IMR-90 (cell line): ENCODE measurements around the gene FAM184A. TPM values are rescaled to one million over a fixed set of nuclear protein-coding genes. Genes with fewer than 3 reads are reported as not detected.

Experiments used
- ATAC-seq: fragments of 200-7000 bp; cut with Tn5 transposase; 2 replicates; pipeline ENCODE4 v1.9.1; 2020; ENCODE audit warnings: low read depth, mild to moderate bottlenecking, moderate library complexity
- BruUV-seq: library from RNA; stranded (reverse); fragments of 400-500 nt; replicated peaks from 2 replicates; lab custom pipeline; 2021; lab: Mats Ljungman, UMichigan
- CTCF ChIA-PET: fragments of 300-600 bp; formaldehyde crosslinking; extraction: SDS; loops from one replicate; lab custom pipeline; 2021; ENCODE audit warnings: antibody characterized with exemption; lab: Yijun Ruan, JAX
- POLR2A ChIA-PET: fragments of 300-600 bp; sonication (Branson Sonifier 250); formaldehyde crosslinking; loops from one replicate; lab custom pipeline; 2022; ENCODE audit warnings: antibody characterized with exemption; ENCODE audit not compliant: unreplicated experiment; lab: Charles Lee
- DNase-seq: peaks from one replicate; pipeline ENCODE4 v3.0.0; 2013
- H2AFZ ChIP-seq: replicated peaks from 2 replicates; pipeline ENCODE3; 2013; ENCODE audit warnings: low read length, mild to moderate bottlenecking; ENCODE audit not compliant: poor library complexity
- H2AK5ac ChIP-seq: 2 replicates; pipeline ENCODE4 v1.6.1; 2013; ENCODE audit warnings: low read depth, low read length, inconsistent platforms
- H2AK9ac ChIP-seq: replicated peaks from 2 replicates; pipeline ENCODE3; 2013; ENCODE audit warnings: mild to moderate bottlenecking, low read depth, low read length, moderate library complexity; ENCODE audit not compliant: poor library complexity
- H2BK120ac ChIP-seq: 2 replicates; pipeline ENCODE4 v1.6.1; 2013; ENCODE audit warnings: low read depth, low read length, inconsistent platforms
- H2BK15ac ChIP-seq: 3 replicates; pipeline ENCODE4 v1.6.1; 2013; ENCODE audit warnings: low read depth, low read length, inconsistent platforms
- H2BK20ac ChIP-seq: 2 replicates; pipeline ENCODE4 v1.6.1; 2013; ENCODE audit warnings: low read depth, mild to moderate bottlenecking, inconsistent platforms, low read length, moderate library complexity
- H2BK5ac ChIP-seq: 2 replicates; pipeline ENCODE4 v1.6.1; 2013; ENCODE audit warnings: mild to moderate bottlenecking, low read depth, low read length, inconsistent platforms; ENCODE audit not compliant: poor library complexity, severe bottlenecking
- H3K14ac ChIP-seq: replicated peaks from 2 replicates; pipeline ENCODE4 v1.6.1; 2013; ENCODE audit warnings: low read depth, low read length, inconsistent platforms
- H3K18ac ChIP-seq: 2 replicates; pipeline ENCODE4 v1.6.1; 2013; ENCODE audit warnings: low read depth, low read length, control low read depth
- H3K23ac ChIP-seq: 2 replicates; pipeline ENCODE4 v1.6.1; 2013; ENCODE audit warnings: low read depth, low read length, inconsistent platforms
- H3K27ac ChIP-seq: 2 replicates; pipeline ENCODE4 v1.5.1; 2013; ENCODE audit warnings: mild to moderate bottlenecking, control low read depth, low read length; ENCODE audit not compliant: insufficient read depth
- H3K27me3 ChIP-seq: 2 replicates; pipeline ENCODE4 v1.6.1; 2013; ENCODE audit warnings: low read length; ENCODE audit not compliant: control insufficient read depth, insufficient read depth
- H3K36me3 ChIP-seq: 2 replicates; pipeline ENCODE4 v1.6.1; 2013; ENCODE audit warnings: low read length, mixed read lengths; ENCODE audit not compliant: control insufficient read depth, insufficient read depth
- H3K4ac ChIP-seq: 2 replicates; pipeline ENCODE4 v1.6.1; 2013; ENCODE audit warnings: low read depth, low read length, inconsistent platforms
- H3K4me1 ChIP-seq: 2 replicates; pipeline ENCODE4 v1.6.1; 2013; ENCODE audit warnings: low read length, mixed read lengths; ENCODE audit not compliant: control insufficient read depth, insufficient read depth
- H3K4me2 ChIP-seq: 2 replicates; pipeline ENCODE4 v1.6.1; 2013; ENCODE audit warnings: low read depth, mild to moderate bottlenecking, control low read depth, low read length, moderate library complexity
- H3K4me3 ChIP-seq: 2 replicates; pipeline ENCODE4 v1.5.1; 2013; ENCODE audit warnings: low read depth, mild to moderate bottlenecking, control low read depth, low read length, moderate library complexity; ENCODE audit not compliant: insufficient read depth
- H3K56ac ChIP-seq: 2 replicates; pipeline ENCODE4 v1.6.1; 2013; ENCODE audit warnings: low read length, inconsistent platforms; ENCODE audit not compliant: insufficient read depth; ENCODE audit errors: extremely low read depth
- H3K79me1 ChIP-seq, 2 experiments: 2 replicates each; pipeline ENCODE4 v1.6.1; 2013; ENCODE audit warnings: low read length in 2 of 2, inconsistent platforms in 1 of 2, low read depth in 1 of 2
- H3K9ac ChIP-seq: 2 replicates; pipeline ENCODE4 v1.6.1; 2013; ENCODE audit warnings: low read depth, low read length, control low read depth
- H3K9me1 ChIP-seq: 2 replicates; pipeline ENCODE4 v1.6.1; 2013; ENCODE audit warnings: low read length, inconsistent platforms; ENCODE audit not compliant: insufficient read depth
- H3K9me3 ChIP-seq: 2 replicates; pipeline ENCODE4 v1.6.1; 2013; ENCODE audit warnings: low read length; ENCODE audit not compliant: control insufficient read depth, insufficient read depth
- H4K20me1 ChIP-seq: 2 replicates; pipeline ENCODE4 v1.6.1; 2013; ENCODE audit warnings: low read length, inconsistent platforms; ENCODE audit not compliant: insufficient read depth
- H4K5ac ChIP-seq: 2 replicates; pipeline ENCODE4 v1.6.1; 2013; ENCODE audit warnings: mild to moderate bottlenecking, low read depth, low read length, control low read depth
- H4K8ac ChIP-seq, 2 experiments: 2 replicates each; pipeline ENCODE4 v1.6.1; 2013; ENCODE audit warnings: low read depth in 2 of 2, low read length in 2 of 2, control low read depth in 1 of 2, inconsistent platforms in 1 of 2
- H4K91ac ChIP-seq: 2 replicates; pipeline ENCODE4 v1.6.1; 2013; ENCODE audit warnings: low read depth, low read length, inconsistent platforms; ENCODE audit not compliant: insufficient read depth
- BHLHE40 ChIP-seq: fragments of 150-350 bp; IDR thresholded peaks from 2 replicates; pipeline ENCODE4 v1.6.1; 2016; ENCODE audit warnings: mild to moderate bottlenecking, low read depth, low read length
- CEBPB ChIP-seq: IDR thresholded peaks from 2 replicates; pipeline ENCODE4 v1.6.1; 2012; ENCODE audit warnings: low read depth, low read length, improper control_type of control experiment
- CHD1 ChIP-seq: IDR thresholded peaks from 2 replicates; pipeline ENCODE4 v1.6.1; 2012; ENCODE audit warnings: low read depth, low read length, improper control_type of control experiment
- FOS ChIP-seq: fragments of 150-350 bp; IDR thresholded peaks from 2 replicates; pipeline ENCODE4 v1.6.1; 2016; ENCODE audit warnings: low read depth, low read length
- MAFK ChIP-seq: IDR thresholded peaks from 2 replicates; pipeline ENCODE4 v1.6.1; 2012; ENCODE audit warnings: low read depth, low read length, improper control_type of control experiment
- MAZ ChIP-seq: IDR thresholded peaks from 2 replicates; pipeline ENCODE4 v1.6.1; 2012; ENCODE audit warnings: low read depth, mild to moderate bottlenecking, low read length, improper control_type of control experiment, moderate library complexity, borderline replicate concordance
- MXI1 ChIP-seq: IDR thresholded peaks from 2 replicates; pipeline ENCODE4 v1.6.1; 2012; ENCODE audit warnings: low read depth, mild to moderate bottlenecking, low read length, moderate library complexity, borderline replicate concordance
- NFE2L2 ChIP-seq: fragments of 150-350 bp; IDR thresholded peaks from 2 replicates; pipeline ENCODE4 v1.6.1; 2016; ENCODE audit warnings: low read depth, mild to moderate bottlenecking, low read length
- POLR2A ChIP-seq: IDR thresholded peaks from 2 replicates; pipeline ENCODE4 v1.6.1; 2012; ENCODE audit warnings: mild to moderate bottlenecking, low read depth, low read length
- RAD21 ChIP-seq: IDR thresholded peaks from 2 replicates; pipeline ENCODE4 v1.6.1; 2012; ENCODE audit warnings: low read length, improper control_type of control experiment
- RCOR1 ChIP-seq: IDR thresholded peaks from 2 replicates; pipeline ENCODE4 v1.6.1; 2012; ENCODE audit warnings: mild to moderate bottlenecking, low read length, improper control_type of control experiment; ENCODE audit not compliant: insufficient replicate concordance
- RFX5 ChIP-seq: IDR thresholded peaks from 2 replicates; pipeline ENCODE4 v1.8.0; 2012; ENCODE audit warnings: low read depth, mild to moderate bottlenecking, low read length, moderate library complexity
- SMC3 ChIP-seq: fragments of 150-350 bp; IDR thresholded peaks from 2 replicates; pipeline ENCODE4 v1.6.1; 2016; ENCODE audit warnings: low read depth, mild to moderate bottlenecking, antibody characterized with exemption, low read length, moderate library complexity
- WGBS, 2 experiments: methylation state at CpG; one replicate each; pipeline versions ENCODE4 v1.1.5 to v1.1.7; 2013; ENCODE audit warnings: missing lambda C conversion rate in 2 of 2; ENCODE audit not compliant: insufficient read length in 1 of 2; ENCODE audit errors: extremely low coverage in 2 of 2; 5-methylcytosine and 5-hydroxymethylcytosine counted together
- dilution Hi-C: fragments of 300-500 bp; cut with HindIII; formaldehyde crosslinking; loops from one replicate; pipeline ENCODE4 v1.14.3; 2018; ENCODE audit warnings: low sequenced_read_pairs; ENCODE audit not compliant: unreplicated experiment
- in situ Hi-C: fragments of 300-500 bp; cut with MboI; formaldehyde crosslinking; loops from 3 replicates; pipeline ENCODE4 v1.14.3; 2019; ENCODE audit warnings: low sequenced_read_pairs, inconsistent platforms, mixed read lengths
- intact Hi-C: fragments of 100-400 bp; cut with micrococcal nuclease; formaldehyde crosslinking; loops from 2 replicates; pipeline ENCODE4 v1.10.0; 2022
- polyA plus RNA-seq, 3 experiments: library from polyadenylated mRNA; depleted of rRNA; stranded (reverse); fragments of >200 nt; gene quantifications; 2 replicates each; pipeline ENCODE4 v1.2.3, GENCODE V29; 2012; ENCODE audit warnings: low replicate concordance in 1 of 3
- total RNA-seq: library from RNA; depleted of rRNA; stranded (reverse); fragments of >200 nt; gene quantifications from 2 replicates; pipeline ENCODE4 v1.2.3, GENCODE V29; 2012
- TF ChIP-seq, protein P1 (sequence below): conservative IDR thresholded peaks from 2 replicates; pipeline ENCODE4 v1.5.1; 2012; ENCODE audit warnings: mild to moderate bottlenecking, low read depth, low read length, improper control_type of control experiment
- TF ChIP-seq, protein P2 (sequence below): fragments of 150-350 bp; IDR thresholded peaks from 2 replicates; pipeline ENCODE4 v1.6.1; 2017; ENCODE audit warnings: mild to moderate bottlenecking, antibody characterized with exemption, low read length, low read depth
- TF ChIP-seq, protein P3 (sequence below): fragments of 150-350 bp; IDR thresholded peaks from 2 replicates; pipeline ENCODE4 v1.6.1; 2016; ENCODE audit warnings: low read depth, mild to moderate bottlenecking, low read length, moderate library complexity, borderline replicate concordance

FAM184A gene
- total and polyA plus RNA-seq, 2 of the 4 experiments (the other 2 are of a cell fraction): 0.03 TPM; not detected in 1

DNA sequence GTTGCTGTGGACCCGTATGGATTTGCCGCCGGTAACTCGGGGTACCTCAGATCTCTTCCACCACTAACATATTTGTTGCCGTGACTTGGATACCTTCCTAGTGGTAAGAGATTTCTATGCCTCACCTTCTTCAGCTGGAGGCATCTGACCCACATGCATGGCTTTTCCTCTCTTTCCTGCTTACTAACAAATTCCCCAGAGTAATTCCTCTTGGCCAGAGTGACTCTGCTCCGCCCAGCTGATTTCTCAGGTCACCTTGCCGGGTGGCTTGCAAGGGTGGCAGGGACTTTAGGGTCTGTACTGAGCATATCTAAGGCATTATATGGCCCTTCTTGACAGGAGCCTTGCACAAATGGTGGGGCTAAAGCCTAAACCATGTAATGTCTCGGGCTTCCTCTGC is 38.2 kb downstream of the FAM184A start:
- POLR2A ChIA-PET: no interaction called here
- no peak overlapping the region for H3K23ac ChIP-seq
- H3K36me3 ChIP-seq: no peaks in the 10 kb centered on the region
- no peak overlapping the region for H3K56ac ChIP-seq
- in situ Hi-C loops: no loop called here
- ATAC-seq (no peak), DNase-seq (no peak)
- H2BK5ac ChIP-seq: no peak overlapping the region
- H3K9ac ChIP-seq: no peak overlapping the region
- no peak overlapping the region for H3K18ac ChIP-seq
- H3K9me3 ChIP-seq: no peaks in the 10 kb centered on the region
- no peak overlapping the region for H4K5ac ChIP-seq
- H2BK15ac ChIP-seq: no peak overlapping the region
- CTCF ChIA-PET: no interaction called here
- dilution Hi-C loops: no loop called here
- H3K79me1 ChIP-seq: no peaks in the 10 kb centered on the region
- no peak overlapping the region for H3K14ac ChIP-seq
- H4K91ac ChIP-seq: no peak overlapping the region
- H2BK20ac ChIP-seq: no peak overlapping the region
- H2BK120ac ChIP-seq: no peak overlapping the region
- H3K27ac ChIP-seq: no peak overlapping the region
- intact Hi-C loops: no loop called here
- no peak overlapping the region for H3K4ac ChIP-seq
- no peaks in the 10 kb centered on the region for H3K27me3 ChIP-seq
- no TSS peak for BruUV-seq
- no peak overlapping the region for H2AK9ac ChIP-seq
- H2AFZ ChIP-seq: no peak overlapping the region
- H3K9me1 ChIP-seq: no peaks in the 10 kb centered on the region
- H3K4me2 ChIP-seq: no peak overlapping the region
- 63% methylated on average over 3 of the region's 8 CpGs; no CpG with 5 or more reads in 1 of the 2 experiments for WGBS, 2 experiments
- no peak overlapping the region for H2AK5ac ChIP-seq
- no peaks in the 10 kb centered on the region for H3K4me1 ChIP-seq
- no peak overlapping the region for H4K8ac ChIP-seq
- no peak overlapping the region for H3K4me3 ChIP-seq
- TF ChIP-seq, protein P1, sequence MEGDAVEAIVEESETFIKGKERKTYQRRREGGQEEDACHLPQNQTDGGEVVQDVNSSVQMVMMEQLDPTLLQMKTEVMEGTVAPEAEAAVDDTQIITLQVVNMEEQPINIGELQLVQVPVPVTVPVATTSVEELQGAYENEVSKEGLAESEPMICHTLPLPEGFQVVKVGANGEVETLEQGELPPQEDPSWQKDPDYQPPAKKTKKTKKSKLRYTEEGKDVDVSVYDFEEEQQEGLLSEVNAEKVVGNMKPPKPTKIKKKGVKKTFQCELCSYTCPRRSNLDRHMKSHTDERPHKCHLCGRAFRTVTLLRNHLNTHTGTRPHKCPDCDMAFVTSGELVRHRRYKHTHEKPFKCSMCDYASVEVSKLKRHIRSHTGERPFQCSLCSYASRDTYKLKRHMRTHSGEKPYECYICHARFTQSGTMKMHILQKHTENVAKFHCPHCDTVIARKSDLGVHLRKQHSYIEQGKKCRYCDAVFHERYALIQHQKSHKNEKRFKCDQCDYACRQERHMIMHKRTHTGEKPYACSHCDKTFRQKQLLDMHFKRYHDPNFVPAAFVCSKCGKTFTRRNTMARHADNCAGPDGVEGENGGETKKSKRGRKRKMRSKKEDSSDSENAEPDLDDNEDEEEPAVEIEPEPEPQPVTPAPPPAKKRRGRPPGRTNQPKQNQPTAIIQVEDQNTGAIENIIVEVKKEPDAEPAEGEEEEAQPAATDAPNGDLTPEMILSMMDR: no peak
- TF ChIP-seq NFE2L2 (no peak), RFX5 (no peak), CHD1 (no peak), BHLHE40 (no peak), MAZ (no peak), CEBPB (no peak), SMC3 (no peak), MAFK (no peak), FOS (no peak), RAD21 (no peak), RCOR1 (no peak), POLR2A (no peak), MXI1 (no peak)
- TF ChIP-seq, protein P2, sequence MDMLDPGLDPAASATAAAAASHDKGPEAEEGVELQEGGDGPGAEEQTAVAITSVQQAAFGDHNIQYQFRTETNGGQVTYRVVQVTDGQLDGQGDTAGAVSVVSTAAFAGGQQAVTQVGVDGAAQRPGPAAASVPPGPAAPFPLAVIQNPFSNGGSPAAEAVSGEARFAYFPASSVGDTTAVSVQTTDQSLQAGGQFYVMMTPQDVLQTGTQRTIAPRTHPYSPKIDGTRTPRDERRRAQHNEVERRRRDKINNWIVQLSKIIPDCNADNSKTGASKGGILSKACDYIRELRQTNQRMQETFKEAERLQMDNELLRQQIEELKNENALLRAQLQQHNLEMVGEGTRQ: no peak
- TF ChIP-seq, protein P3, sequence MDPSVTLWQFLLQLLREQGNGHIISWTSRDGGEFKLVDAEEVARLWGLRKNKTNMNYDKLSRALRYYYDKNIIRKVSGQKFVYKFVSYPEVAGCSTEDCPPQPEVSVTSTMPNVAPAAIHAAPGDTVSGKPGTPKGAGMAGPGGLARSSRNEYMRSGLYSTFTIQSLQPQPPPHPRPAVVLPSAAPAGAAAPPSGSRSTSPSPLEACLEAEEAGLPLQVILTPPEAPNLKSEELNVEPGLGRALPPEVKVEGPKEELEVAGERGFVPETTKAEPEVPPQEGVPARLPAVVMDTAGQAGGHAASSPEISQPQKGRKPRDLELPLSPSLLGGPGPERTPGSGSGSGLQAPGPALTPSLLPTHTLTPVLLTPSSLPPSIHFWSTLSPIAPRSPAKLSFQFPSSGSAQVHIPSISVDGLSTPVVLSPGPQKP: no peak
- no peaks in the 10 kb centered on the region for H4K20me1 ChIP-seq
